Pancreas (tissue), 10 donors: ENCODE data around the gene ULK4. TPM values are rescaled to one million over a fixed set of nuclear protein-coding genes. Genes with fewer than 3 reads are reported as not detected.

ENCODE experiments used
- ATAC-seq, 4 donors: fragments of 200-7000 bp; cut with Tn5 transposase; one replicate each; pipeline versions ENCODE4 v1.8.0 to v1.9.1; 2020; ENCODE audit warnings: mild to moderate bottlenecking in 4 of 4, moderate library complexity in 4 of 4
- DNase-seq, 6 donors: peaks; one replicate each; pipeline ENCODE4 v3.0.0-alpha.2; 2020
- FAIRE-seq: peaks from 2 replicates; lab custom pipeline; 2012; peaks lifted over from hg19 to GRCh38; lab: Jason Lieb, UNC
- H3K27ac ChIP-seq, 4 donors: fragments of 200-600 bp; sonication (generic); 1 replicate in 3 of 4; 2 replicates in 1 of 4; pipeline versions ENCODE4 v1.5.0 to v1.8.0; 2020
- H3K27me3 ChIP-seq, 4 donors: fragments of 200-600 bp; one replicate each; pipeline ENCODE4 v1.8.0; 2021
- H3K36me3 ChIP-seq, 3 donors: fragments of 200-600 bp; sonication (generic) in 1 of 3; one replicate each; pipeline versions ENCODE4 v1.5.0 to v1.8.0; 2020 to 2021
- H3K4me1 ChIP-seq, 3 donors: fragments of 200-600 bp; one replicate each; pipeline ENCODE4 v1.8.0; 2021
- H3K4me3 ChIP-seq, 4 donors: fragments of 200-600 bp; sonication (generic) in 2 of 4; one replicate each; pipeline versions ENCODE4 v1.5.0 to v1.8.0; 2020 to 2021
- H3K9me3 ChIP-seq, 4 donors: fragments of 200-600 bp; one replicate each; pipeline ENCODE4 v1.8.0; 2021
- CTCF ChIP-seq, 4 donors: fragments of 200-600 bp; sonication (generic) in 3 of 4; IDR thresholded peaks; one replicate each; pipeline versions ENCODE4 v1.5.0 to v1.8.0; 2021; ENCODE audit warnings: antibody characterized with exemption in 4 of 4
- WGBS, 2 donors: extraction: QIAGEN DNeasy Blood & Tissue Kit; methylation state at CpG; one replicate each; pipeline ENCODE4 v1.1.7; 2013; 5-methylcytosine and 5-hydroxymethylcytosine counted together
- intact Hi-C, 3 donors: fragments of 100-400 bp; cut with DNase I; formaldehyde crosslinking; loops; one replicate each; pipeline versions ENCODE4 v1.11.1 to v1.14.2; 2022
- polyA plus RNA-seq, 2 donors: library from polyadenylated mRNA; stranded (reverse); fragments of 200-250 nt; gene quantifications; one replicate each; pipeline ENCODE4 v1.2.3, GENCODE V29; 2013
- total RNA-seq, 6 donors: library from RNA; stranded (reverse); fragmentation: NEBNext Ultra II Directional in 4 of 6; extraction: Animal tissue kit (Norgen Biotek cat#: 25700) in 4 of 6; gene quantifications; one replicate each; pipeline versions ENCODE4 v1.2.1 to v1.2.4, GENCODE V29; 2021 to 2023
- donor health status: healthy with polysubstance abuse.
- donor health status: DM: no; HTN: no; CAD: no; lungs with moderate emphysema.
- donor health status: DM: no; HTN: no; CAD: no.
- donor health status: control.
- donor health status: control.
- donor health status: Bipolar disorder and iron deficiency.
- donor health status: DM: yes; HTN: yes; CAD: no.
- donor health status: DM: no; HTN: no; CAD: no.
- donor health status: DM: no; HTN: no; CAD: no.
- donor health status: DM: yes; HTN: yes; CAD: no.

ULK4 gene
- total and polyA plus RNA-seq, 8 donors = 2.3 to 8.6 (median 4.2) TPM

GRCh38 chr3:41498847-41499246, 463.1 kb downstream of the ULK4 start:
- H3K4me3 ChIP-seq = no peak overlapping the region
- ATAC-seq (no peak), DNase-seq (no peak), FAIRE-seq (no peak)
- H3K4me1 ChIP-seq = no peaks in the 10 kb centered on the region
- intact Hi-C loops = no loop called here
- 87 to 90% methylated on average over 2 of the region's 2 CpGs for WGBS, 2 donors
- no peak overlapping the region for H3K27ac ChIP-seq
- no peak for TF ChIP-seq CTCF (IDR thresholded peaks at IDR 0.05)
- H3K9me3 ChIP-seq = no peaks in the 10 kb centered on the region
- no peaks in the 10 kb centered on the region for H3K27me3 ChIP-seq
- H3K36me3 ChIP-seq = no peaks in the 10 kb centered on the region

- DNase-seq (no peak), ATAC-seq (no peak), FAIRE-seq (no peak)
- Histone ChIP-seq H3K9me3 (no peaks in the 10 kb centered on the region), H3K4me3 (no peak overlapping the region), H3K4me1 (no peaks in the 10 kb centered on the region), H3K27ac (no peak overlapping the region), H3K36me3 (no peaks in the 10 kb centered on the region), H3K27me3 (no peaks in the 10 kb centered on the region)
- TF ChIP-seq CTCF (IDR thresholded peaks at IDR 0.05) = no peak
- WGBS, 2 donors = 85 to 88% methylated on average over 2 of the region's 2 CpGs
- intact Hi-C loops = no loop called here
Measured at GRCh38 chr3:41490360-41490759, 471.5 kb downstream of the ULK4 start.

- no peak for FAIRE-seq
- intact Hi-C loops = no loop called here
- Histone ChIP-seq H3K4me1 (no peaks in the 10 kb centered on the region), H3K36me3 (no peaks in the 10 kb centered on the region), H3K9me3 (no peaks in the 10 kb centered on the region), H3K4me3 (no peak overlapping the region), H3K27me3 (no peaks in the 10 kb centered on the region), H3K27ac (no peak overlapping the region)
- no peak for ATAC-seq
- TF ChIP-seq CTCF (IDR thresholded peaks at IDR 0.05) = no peak
- 52 to 54% methylated on average over 1 of the region's 1 CpG for WGBS, 2 donors
- no peak for DNase-seq
Measured at GRCh38 chr3:41489231-41489630, 472.7 kb downstream of the ULK4 start.

GRCh38 chr3:41488501-41488900, 473.4 kb downstream of the ULK4 start:
- ATAC-seq (no peak), FAIRE-seq (no peak)

GRCh38 chr3:41485484-41485883, 476.4 kb downstream of the ULK4 start:
- no peak for FAIRE-seq
- 92 to 93% methylated on average over 4 of the region's 4 CpGs for WGBS, 2 donors

More at GRCh38 chr3:41488501-41488900, 473.4 kb downstream of the ULK4 start:
- no peaks in the 10 kb centered on the region for H3K9me3 ChIP-seq
- no peak overlapping the region for H3K27ac ChIP-seq
- intact Hi-C loops = no loop called here
- H3K4me3 ChIP-seq = no peak overlapping the region
- no peak for DNase-seq
- no peak for TF ChIP-seq CTCF (IDR thresholded peaks at IDR 0.05)
- H3K27me3 ChIP-seq = no peaks in the 10 kb centered on the region
- H3K4me1 ChIP-seq = no peaks in the 10 kb centered on the region
- no peaks in the 10 kb centered on the region for H3K36me3 ChIP-seq

More at GRCh38 chr3:41485484-41485883, 476.4 kb downstream of the ULK4 start:
- no peak overlapping the region for H3K4me3 ChIP-seq
- no peak for ATAC-seq
- H3K9me3 ChIP-seq = no peaks in the 10 kb centered on the region
- intact Hi-C loops = no loop called here
- H3K27ac ChIP-seq = no peak overlapping the region
- TF ChIP-seq CTCF (IDR thresholded peaks at IDR 0.05) = no peak
- no peaks in the 10 kb centered on the region for H3K36me3 ChIP-seq
- H3K4me1 ChIP-seq = no peaks in the 10 kb centered on the region
- no peak for DNase-seq
- no peaks in the 10 kb centered on the region for H3K27me3 ChIP-seq
